Testis (tissue), 3 donors: ENCODE measurements around the gene ZHX3. TPM values are rescaled to one million over a fixed set of nuclear protein-coding genes. Genes with fewer than 3 reads are reported as not detected.
A peak's percentile ranks its signal among the peaks of the same experiment; 100 is the strongest.

Experiments used
- DNase-seq: peaks from one replicate; pipeline ENCODE4 v3.0.0-alpha.2; 2019
- H3K27ac ChIP-seq, 2 donors: fragments of 200-600 bp; sonication (generic); one replicate each; pipeline ENCODE4 v1.5.1; 2019
- H3K27me3 ChIP-seq: fragments of 200-600 bp; sonication (generic); one replicate; pipeline ENCODE4 v1.5.1; 2019
- H3K36me3 ChIP-seq: fragments of 200-600 bp; sonication (generic); one replicate; pipeline ENCODE4 v1.5.1; 2017; ENCODE audit warnings: low read depth; ENCODE audit errors: missing control alignments
- H3K4me1 ChIP-seq: fragments of 200-600 bp; sonication (generic); one replicate; pipeline ENCODE4 v1.5.1; 2019
- H3K4me3 ChIP-seq, 2 donors: fragments of 200-600 bp; sonication (generic); one replicate each; pipeline ENCODE4 v1.5.1; 2017 to 2019
- H3K9me3 ChIP-seq: fragments of 200-600 bp; sonication (generic); one replicate; pipeline ENCODE4 v1.5.1; 2017
- POLR2A ChIP-seq: fragments of 450-650 bp; IDR thresholded peaks from one replicate; pipeline ENCODE4 v1.6.1; 2017; ENCODE audit warnings: antibody characterized with exemption, mild to moderate bottlenecking, moderate library complexity
- WGBS, 2 donors: methylation state at CpG; one replicate each; pipeline ENCODE4 v1.1.5; 2018; 5-methylcytosine and 5-hydroxymethylcytosine counted together
- intact Hi-C: fragments of 100-400 bp; cut with DNase I; formaldehyde crosslinking; loops from one replicate; pipeline ENCODE4 v1.15.1; 2023; ENCODE audit warnings: low total_unique reads
- polyA plus RNA-seq: library from polyadenylated mRNA; stranded (reverse); fragments of 350-450 nt; fragmentation: Illumina TruSeq; extraction: RNeasy Lipid Tissue Mini Kit (QIAGEN cat#74804); gene quantifications from one replicate; pipeline ENCODE4 v1.2.3, GENCODE V29; 2014; ENCODE audit warnings: low read depth, low replicate concordance; ENCODE audit not compliant: insufficient read depth
- total RNA-seq, 2 donors: library from RNA; depleted of rRNA; stranded (reverse); fragments of >200 nt; gene quantifications; one replicate each; pipeline ENCODE4 v1.2.3, GENCODE V29; 2016
- TF ChIP-seq, protein P1 (sequence below), 3 experiments: fragments of 450-650 bp in 2 of 3; fragments of 200-600 bp in 1 of 3; sonication (generic) in 1 of 3; IDR thresholded peaks; one replicate each; pipeline ENCODE4 v1.5.1; 2016 to 2019; ENCODE audit warnings: antibody characterized with exemption in 3 of 3, mild to moderate bottlenecking in 2 of 3, moderate library complexity in 1 of 3

Gene ZHX3
- total and polyA plus RNA-seq, 3 donors from 2014 or later = 35.1 to 103 (median 55.7) TPM

DNA sequence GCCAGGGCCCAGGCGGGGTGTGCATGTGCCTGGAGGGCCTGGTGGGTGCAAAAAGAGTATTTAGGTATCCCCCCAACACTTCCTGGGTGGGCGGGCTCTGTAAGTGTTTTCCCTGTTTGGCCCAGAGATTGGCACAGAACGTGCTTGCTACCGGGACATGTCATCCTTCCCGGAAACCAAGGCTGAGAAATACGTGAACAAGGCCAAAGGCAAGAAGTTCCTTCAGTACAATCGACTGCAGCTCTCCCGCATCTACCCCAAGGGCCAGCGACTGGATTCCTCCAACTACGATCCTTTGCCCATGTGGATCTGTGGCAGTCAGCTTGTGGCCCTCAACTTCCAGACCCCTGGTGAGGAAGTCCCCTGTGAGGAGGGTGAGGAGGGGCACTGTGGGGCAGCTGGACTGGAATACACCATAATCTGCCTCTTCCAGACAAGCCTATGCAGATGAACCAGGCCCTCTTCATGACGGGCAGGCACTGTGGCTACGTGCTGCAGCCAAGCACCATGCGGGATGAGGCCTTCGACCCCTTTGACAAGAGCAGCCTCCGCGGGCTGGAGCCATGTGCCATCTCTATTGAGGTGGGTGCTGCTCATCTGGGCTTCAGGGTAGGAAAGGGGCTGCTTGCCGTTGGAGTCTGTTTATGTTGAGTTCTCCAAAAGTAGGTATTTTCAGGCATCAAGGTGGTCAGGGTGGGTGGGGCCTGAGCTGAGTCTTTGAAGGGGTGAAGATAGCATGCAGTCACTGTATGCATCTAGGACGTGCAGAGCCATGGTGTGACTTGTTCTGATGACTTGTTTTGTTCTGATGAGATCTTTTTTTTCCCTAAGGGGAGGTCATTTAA is 145.0 kb downstream of the ZHX3 start:
- WGBS, 2 donors = 59 to 70% methylated on average over 12 to 18 of the region's 18 CpGs
- no peaks in the 10 kb centered on the region for H3K36me3 ChIP-seq
- no peaks in the 10 kb centered on the region for H3K9me3 ChIP-seq
- TF ChIP-seq POLR2A = no peak
- TF ChIP-seq, protein P1, sequence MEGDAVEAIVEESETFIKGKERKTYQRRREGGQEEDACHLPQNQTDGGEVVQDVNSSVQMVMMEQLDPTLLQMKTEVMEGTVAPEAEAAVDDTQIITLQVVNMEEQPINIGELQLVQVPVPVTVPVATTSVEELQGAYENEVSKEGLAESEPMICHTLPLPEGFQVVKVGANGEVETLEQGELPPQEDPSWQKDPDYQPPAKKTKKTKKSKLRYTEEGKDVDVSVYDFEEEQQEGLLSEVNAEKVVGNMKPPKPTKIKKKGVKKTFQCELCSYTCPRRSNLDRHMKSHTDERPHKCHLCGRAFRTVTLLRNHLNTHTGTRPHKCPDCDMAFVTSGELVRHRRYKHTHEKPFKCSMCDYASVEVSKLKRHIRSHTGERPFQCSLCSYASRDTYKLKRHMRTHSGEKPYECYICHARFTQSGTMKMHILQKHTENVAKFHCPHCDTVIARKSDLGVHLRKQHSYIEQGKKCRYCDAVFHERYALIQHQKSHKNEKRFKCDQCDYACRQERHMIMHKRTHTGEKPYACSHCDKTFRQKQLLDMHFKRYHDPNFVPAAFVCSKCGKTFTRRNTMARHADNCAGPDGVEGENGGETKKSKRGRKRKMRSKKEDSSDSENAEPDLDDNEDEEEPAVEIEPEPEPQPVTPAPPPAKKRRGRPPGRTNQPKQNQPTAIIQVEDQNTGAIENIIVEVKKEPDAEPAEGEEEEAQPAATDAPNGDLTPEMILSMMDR (IDR thresholded peaks at IDR 0.05) = no peak
- H3K4me3 ChIP-seq = no peak overlapping the region
- H3K27me3 ChIP-seq = no peaks in the 10 kb centered on the region
- H3K27ac ChIP-seq = peak overlapping the region; percentile 48 to 73
- intact Hi-C loops = loop anchor here (10.0 kb wide), 2 partner anchors 62 to 162 kb away; no protein-coding TSS in a partner anchor
- DNase-seq = peak; percentile 23
- H3K4me1 ChIP-seq = peaks cover 34% of the 10 kb centered on the region

DNA sequence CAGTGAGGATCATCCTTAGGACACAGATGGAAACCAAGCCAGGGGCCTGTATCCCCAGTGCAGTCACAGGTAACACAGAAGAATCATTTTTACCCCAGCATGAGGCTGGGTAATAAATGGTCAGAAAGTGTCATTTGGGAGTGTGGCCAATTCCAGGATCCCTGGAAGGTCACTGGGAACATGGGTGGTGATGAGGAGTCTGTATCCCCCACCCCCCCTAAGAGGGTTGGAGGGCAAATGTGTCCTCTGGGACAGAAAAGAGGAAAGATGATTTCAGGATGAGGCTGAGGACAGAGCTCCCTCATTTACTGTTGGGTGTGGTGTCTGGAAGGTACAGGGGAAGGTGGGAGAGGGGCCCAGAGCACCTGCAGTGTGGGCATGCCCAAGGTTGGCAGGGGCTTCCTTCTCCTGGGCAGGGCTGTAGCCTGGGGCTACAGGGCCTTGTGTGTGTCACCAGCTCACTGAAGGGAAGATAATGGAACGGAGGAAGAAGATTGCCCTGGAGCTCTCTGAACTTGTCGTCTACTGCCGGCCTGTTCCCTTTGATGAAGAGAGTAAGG is 145.7 kb downstream of the ZHX3 start:
- Histone ChIP-seq H3K27ac (peak overlapping the region; percentile 48 to 73), H3K9me3 (no peaks in the 10 kb centered on the region), H3K36me3 (no peaks in the 10 kb centered on the region), H3K27me3 (no peaks in the 10 kb centered on the region), H3K4me3 (no peak overlapping the region), H3K4me1 (peaks cover 34% of the 10 kb centered on the region)
- no peak for TF ChIP-seq POLR2A
- TF ChIP-seq, protein P1 (IDR thresholded peaks at IDR 0.05) = no peak
- intact Hi-C loops = loop anchor here (10.0 kb wide), 2 partner anchors 63 to 163 kb away; no protein-coding TSS in a partner anchor
- 37 to 39% methylated on average over 3 of the region's 3 CpGs for WGBS, 2 donors
- peak; percentile 3 for DNase-seq

DNA sequence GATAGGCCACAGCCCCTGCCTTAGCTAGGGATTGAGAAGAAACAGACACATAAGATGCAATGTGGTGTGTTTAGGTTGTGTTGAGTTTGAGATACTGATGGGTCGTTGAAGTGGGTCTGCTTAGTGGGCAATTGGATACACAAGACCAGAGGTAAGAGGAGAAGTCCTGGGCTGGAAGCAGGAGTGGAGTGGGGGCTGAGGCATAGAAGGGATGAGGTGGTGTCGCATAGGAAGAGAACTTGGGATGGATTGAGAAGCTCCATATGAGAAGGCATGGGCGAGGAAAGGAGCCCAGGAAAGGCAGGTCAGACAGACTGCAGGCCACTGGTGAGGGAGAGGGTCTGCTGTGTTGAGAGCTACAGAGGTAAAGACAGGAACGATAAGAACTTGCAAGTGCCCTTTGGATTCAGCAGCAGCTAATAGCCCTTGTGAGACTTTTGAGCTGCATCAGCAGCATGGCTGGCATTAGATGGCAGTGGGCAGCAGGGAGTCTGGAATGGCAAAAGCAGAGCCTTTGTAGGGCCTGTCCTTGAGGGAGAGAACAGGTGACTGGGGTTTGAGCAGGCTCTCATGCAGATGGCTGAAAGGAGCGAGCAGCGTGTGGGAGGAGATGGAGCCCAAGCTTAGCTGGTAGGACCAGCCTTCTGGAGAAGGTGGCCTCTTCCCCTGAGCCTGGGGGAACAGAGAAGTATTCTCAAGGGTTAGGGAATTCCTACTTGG is 147.0 kb downstream of the ZHX3 start:
- H3K9me3 ChIP-seq = no peaks in the 10 kb centered on the region
- no peak overlapping the region for H3K4me3 ChIP-seq
- DNase-seq = no peak
- intact Hi-C loops = loop anchor here (10.0 kb wide), 2 partner anchors 64 to 164 kb away; no protein-coding TSS in a partner anchor
- H3K27me3 ChIP-seq = no peaks in the 10 kb centered on the region
- H3K36me3 ChIP-seq = no peaks in the 10 kb centered on the region
- no peak overlapping the region for H3K27ac ChIP-seq
- TF ChIP-seq POLR2A = no peak
- TF ChIP-seq, protein P1 (IDR thresholded peaks at IDR 0.05) = no peak
- H3K4me1 ChIP-seq = peaks cover 34% of the 10 kb centered on the region
- 85 to 86% methylated on average over 6 of the region's 6 CpGs for WGBS, 2 donors

DNA sequence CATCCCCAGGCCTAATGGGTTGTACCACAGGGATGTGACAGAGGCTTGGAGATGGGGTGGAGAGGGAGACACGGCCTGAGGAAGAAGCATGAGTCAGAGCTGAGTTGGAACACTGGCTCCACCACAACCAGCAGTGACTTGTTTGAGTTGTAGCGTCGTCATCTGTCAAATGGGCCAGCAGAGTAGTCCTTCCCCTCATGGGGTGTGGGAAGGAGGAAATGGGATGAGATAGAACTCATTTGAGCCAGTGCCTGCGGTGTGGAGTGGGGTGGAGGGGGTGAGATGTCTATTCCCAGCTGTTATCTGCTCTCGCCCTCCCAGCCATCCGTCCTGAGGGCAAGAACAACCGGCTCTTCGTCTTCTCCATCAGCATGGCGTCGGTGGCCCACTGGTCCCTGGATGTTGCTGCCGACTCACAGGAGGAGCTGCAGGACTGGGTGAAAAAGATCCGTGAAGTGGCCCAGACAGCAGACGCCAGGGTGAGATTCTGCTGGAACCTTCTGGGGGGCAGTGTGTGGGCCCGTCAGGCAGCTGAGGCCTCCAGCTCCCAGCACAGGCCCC is 147.7 kb downstream of the ZHX3 start:
- TF ChIP-seq POLR2A = no peak
- TF ChIP-seq, protein P1 (IDR thresholded peaks at IDR 0.05) = no peak
- Histone ChIP-seq H3K27ac (no peak overlapping the region), H3K4me3 (no peak overlapping the region), H3K4me1 (peaks cover 28% of the 10 kb centered on the region), H3K36me3 (no peaks in the 10 kb centered on the region), H3K9me3 (no peaks in the 10 kb centered on the region), H3K27me3 (no peaks in the 10 kb centered on the region)
- WGBS, 2 donors = 83 to 94% methylated on average over 14 of the region's 14 CpGs
- intact Hi-C loops = loop anchor here (10.0 kb wide), 2 partner anchors 65 to 165 kb away; no protein-coding TSS in a partner anchor
- no peak for DNase-seq
